ENCODE measurements around the gene TBR1.

The TBR1 gene

GRCh38 chr2:161415987-161416707 is at the start of gene TBR1:
TSS of gene TBR1 (plus strand) at chr2:161416297. CDS start at chr2:161416411, 114 bp downstream.
- no peak for DNase-seq (ENCODE audit: low read depth)
- TF ChIP-seq CTCF (IDR thresholded peaks at IDR 0.05; ENCODE audit: insufficient read depth, low read depth, low read length, missing control alignments), result no peak
- H3K4me3 ChIP-seq (ENCODE audit: low read depth, low read length), result peak within 1 kb of the TSS; percentile 44; the same call in 1 of the 2 replicates

- DNase-seq (ENCODE audit: low read depth), result no peak
- no peak overlapping the region for H3K4me3 ChIP-seq (ENCODE audit: low read depth, low read length)
- no peak for TF ChIP-seq CTCF (IDR thresholded peaks at IDR 0.05; ENCODE audit: insufficient read depth, low read depth, low read length, missing control alignments)
These were observed 48.4 kb upstream of the TBR1 start for GRCh38 chr2:161367675-161368074.

- no peak for TF ChIP-seq CTCF (IDR thresholded peaks at IDR 0.05; ENCODE audit: insufficient read depth, low read depth, low read length, missing control alignments)
- DNase-seq (ENCODE audit: low read depth), result no peak
- H3K4me3 ChIP-seq (ENCODE audit: low read depth, low read length), result no peak overlapping the region
These were observed 46.8 kb upstream of the TBR1 start for GRCh38 chr2:161369311-161369710.

- H3K4me3 ChIP-seq (ENCODE audit: low read depth, low read length), result no peak overlapping the region
- no peak for TF ChIP-seq CTCF (IDR thresholded peaks at IDR 0.05; ENCODE audit: insufficient read depth, low read depth, low read length, missing control alignments)
- DNase-seq (ENCODE audit: low read depth), result no peak
These were observed 45.1 kb upstream of the TBR1 start for GRCh38 chr2:161370981-161371380.

GRCh38 chr2:161371869-161372268 is 44.2 kb upstream of the TBR1 start:
- H3K4me3 ChIP-seq (ENCODE audit: low read depth, low read length), result no peak overlapping the region
- no peak for TF ChIP-seq CTCF (IDR thresholded peaks at IDR 0.05; ENCODE audit: insufficient read depth, low read depth, low read length, missing control alignments)
- DNase-seq (ENCODE audit: low read depth), result no peak

- no peak for DNase-seq (ENCODE audit: low read depth)
- TF ChIP-seq CTCF (IDR thresholded peaks at IDR 0.05; ENCODE audit: insufficient read depth, low read depth, low read length, missing control alignments), result no peak
- H3K4me3 ChIP-seq (ENCODE audit: low read depth, low read length), result no peak overlapping the region
These were observed 42.2 kb upstream of the TBR1 start for GRCh38 chr2:161373942-161374341.

GRCh38 chr2:161374446-161374845 is 41.7 kb upstream of the TBR1 start:
- DNase-seq (ENCODE audit: low read depth), result no peak
- H3K4me3 ChIP-seq (ENCODE audit: low read depth, low read length), result no peak overlapping the region
- no peak for TF ChIP-seq CTCF (IDR thresholded peaks at IDR 0.05; ENCODE audit: insufficient read depth, low read depth, low read length, missing control alignments)

Data from GM12865 (cell line).